ENCODE measurements around the gene MACROD1.

The MACROD1 gene

GRCh38 chr11:64123679-64124078 is 42.2 kb downstream of the MACROD1 start:
- no peak overlapping the region for H3K4me3 ChIP-seq (ENCODE audit: low read depth, low read length)
- DNase-seq (ENCODE audit: low read depth): no peak
- TF ChIP-seq CTCF (IDR thresholded peaks at IDR 0.05; ENCODE audit: low read depth, low read length) (no peak), MAX (IDR thresholded peaks at IDR 0.05; ENCODE audit: low read depth, low read length) (no peak), MYC (IDR thresholded peaks at IDR 0.05; ENCODE audit: low read depth, low read length) (no peak), POLR2A (IDR thresholded peaks at IDR 0.05; ENCODE audit: extremely low read depth, insufficient read length) (no peak)

- TF ChIP-seq CTCF (IDR thresholded peaks at IDR 0.05; ENCODE audit: low read depth, low read length) (no peak), POLR2A (IDR thresholded peaks at IDR 0.05; ENCODE audit: extremely low read depth, insufficient read length) (no peak), MYC (IDR thresholded peaks at IDR 0.05; ENCODE audit: low read depth, low read length) (no peak), MAX (IDR thresholded peaks at IDR 0.05; ENCODE audit: low read depth, low read length) (no peak)
- no peak for DNase-seq (ENCODE audit: low read depth)
Measured at GRCh38 chr11:64122411-64123410, 43.2 kb downstream of the MACROD1 start.

GRCh38 chr11:64121663-64122410 is 44.1 kb downstream of the MACROD1 start:
- H3K4me3 ChIP-seq (ENCODE audit: low read depth, low read length): no peak overlapping the region
- no peak for DNase-seq (ENCODE audit: low read depth)
- TF ChIP-seq POLR2A (IDR thresholded peaks at IDR 0.05; ENCODE audit: extremely low read depth, insufficient read length) (no peak), MYC (IDR thresholded peaks at IDR 0.05; ENCODE audit: low read depth, low read length) (no peak), CTCF (IDR thresholded peaks at IDR 0.05; ENCODE audit: low read depth, low read length) (no peak), MAX (IDR thresholded peaks at IDR 0.05; ENCODE audit: low read depth, low read length) (no peak)

More at GRCh38 chr11:64122411-64123410, 43.2 kb downstream of the MACROD1 start:
- H3K4me3 ChIP-seq (ENCODE audit: low read depth, low read length): no peak overlapping the region

GRCh38 chr11:64120951-64121569 is 44.9 kb downstream of the MACROD1 start:
- no peak for DNase-seq (ENCODE audit: low read depth)
- H3K4me3 ChIP-seq (ENCODE audit: low read depth, low read length): no peak overlapping the region
- TF ChIP-seq CTCF (IDR thresholded peaks at IDR 0.05; ENCODE audit: low read depth, low read length): no peak
- TF ChIP-seq POLR2A (IDR thresholded peaks at IDR 0.05; ENCODE audit: extremely low read depth, insufficient read length): no peak
- TF ChIP-seq MYC (IDR thresholded peaks at IDR 0.05; ENCODE audit: low read depth, low read length): no peak
- no peak for TF ChIP-seq MAX (IDR thresholded peaks at IDR 0.05; ENCODE audit: low read depth, low read length)

- H3K4me3 ChIP-seq (ENCODE audit: low read depth, low read length): no peak overlapping the region
- TF ChIP-seq MYC (IDR thresholded peaks at IDR 0.05; ENCODE audit: low read depth, low read length): no peak
- no peak for TF ChIP-seq POLR2A (IDR thresholded peaks at IDR 0.05; ENCODE audit: extremely low read depth, insufficient read length)
- no peak for TF ChIP-seq MAX (IDR thresholded peaks at IDR 0.05; ENCODE audit: low read depth, low read length)
- TF ChIP-seq CTCF (IDR thresholded peaks at IDR 0.05; ENCODE audit: low read depth, low read length): no peak
- no peak for DNase-seq (ENCODE audit: low read depth)
Measured at GRCh38 chr11:64119700-64120099, 46.2 kb downstream of the MACROD1 start.
